ENCODE measurements around the gene PALM2AKAP2. TPM values are rescaled to one million over a fixed set of nuclear protein-coding genes. Genes with fewer than 3 reads are reported as not detected.
"Not testable (repeated sequence)": the region's sequence is repeated elsewhere in the genome, so short reads cannot be mapped to it uniquely, and the experiment has no call there.

Gene PALM2AKAP2
- total and polyA plus RNA-seq, 5 donors = 7.6 to 130 (median 85.2) TPM

GRCh38 chr9:109817146-109817845 is 37.3 kb downstream of the PALM2AKAP2 start:
- ATAC-seq = peak in 1 of 2 donors; percentile 38
- Histone ChIP-seq H3K27me3 (ENCODE audit: control insufficient read depth, insufficient read depth) (no peaks in the 10 kb centered on the region), H3K4me1 (ENCODE audit: control insufficient read depth, insufficient read depth, low read length) (peaks cover 7% of the 10 kb centered on the region), H3K9me3 (ENCODE audit: control insufficient read depth, low read length) (no peaks in the 10 kb centered on the region), H3K4me3 (ENCODE audit: low read length) (no peak overlapping the region), H3K27ac (ENCODE audit: low read length) (peak overlapping the region; percentile 65)
- 49% methylated on average over 6 of the region's 6 CpGs for whole genome bisulfite sequencing
- no peak for DNase-seq
- intact Hi-C loops (cut with DNase I) = loop anchor here in 1 of 4 donors (10.0 kb wide), 1 partner anchor 242 kb away; no protein-coding TSS in a partner anchor

GRCh38 chr9:109817846-109818472 is 38.0 kb downstream of the PALM2AKAP2 start:
- Histone ChIP-seq H3K27ac (ENCODE audit: low read length) (peak overlapping the region; percentile 65), H3K4me1 (ENCODE audit: control insufficient read depth, insufficient read depth, low read length) (peaks cover 7% of the 10 kb centered on the region), H3K9me3 (ENCODE audit: control insufficient read depth, low read length) (no peaks in the 10 kb centered on the region), H3K27me3 (ENCODE audit: control insufficient read depth, insufficient read depth) (no peaks in the 10 kb centered on the region), H3K4me3 (ENCODE audit: low read length) (no peak overlapping the region)
- DNase-seq (peak in 2 of 3 donors; percentile 29 to 40), ATAC-seq (peak; percentile 80 to 84)
- 2% methylated on average over 9 of the region's 9 CpGs for WGBS
- intact Hi-C loops (cut with DNase I) = loop anchor here in 1 of 4 donors (10.0 kb wide), 1 partner anchor 243 kb away; no protein-coding TSS in a partner anchor

- H3K27me3 ChIP-seq (ENCODE audit: control insufficient read depth, insufficient read depth) = no peaks in the 10 kb centered on the region
- intact Hi-C loops (cut with DNase I) = no loop called here
- no peak for DNase-seq
Observed at GRCh38 chr9:109821711-109822110, 41.7 kb downstream of the PALM2AKAP2 start.

GRCh38 chr9:109825383-109825782 is 45.4 kb downstream of the PALM2AKAP2 start:
- DNase-seq; H3K9me3 ChIP-seq (ENCODE audit: control insufficient read depth, low read length); H3K4me1 ChIP-seq (ENCODE audit: control insufficient read depth, insufficient read depth, low read length); intact Hi-C loops (cut with DNase I); H3K4me3 ChIP-seq (ENCODE audit: low read length); H3K27me3 ChIP-seq (ENCODE audit: control insufficient read depth, insufficient read depth); H3K27ac ChIP-seq (ENCODE audit: low read length); ATAC-seq: not testable (repeated sequence)
- WGBS = 93% methylated on average over 2 of the region's 2 CpGs

More at GRCh38 chr9:109821711-109822110, 41.7 kb downstream of the PALM2AKAP2 start:
- Histone ChIP-seq H3K9me3 (ENCODE audit: control insufficient read depth, low read length) (no peaks in the 10 kb centered on the region), H3K4me1 (ENCODE audit: control insufficient read depth, insufficient read depth, low read length) (no peaks in the 10 kb centered on the region), H3K4me3 (ENCODE audit: low read length) (no peak overlapping the region), H3K27ac (ENCODE audit: low read length) (no peak overlapping the region)
- no peak for ATAC-seq
- WGBS = 54% methylated on average over 1 of the region's 1 CpG

GRCh38 chr9:109826559-109826958 is 46.6 kb downstream of the PALM2AKAP2 start:
- Histone ChIP-seq H3K4me3 (ENCODE audit: low read length) (no peak overlapping the region), H3K27ac (ENCODE audit: low read length) (no peak overlapping the region), H3K4me1 (ENCODE audit: control insufficient read depth, insufficient read depth, low read length) (peaks cover 3% of the 10 kb centered on the region), H3K27me3 (ENCODE audit: control insufficient read depth, insufficient read depth) (no peaks in the 10 kb centered on the region), H3K9me3 (ENCODE audit: control insufficient read depth, low read length) (no peaks in the 10 kb centered on the region)
- ATAC-seq (no peak), DNase-seq (no peak)
- 54% methylated on average over 1 of the region's 1 CpG for WGBS
- intact Hi-C loops (cut with DNase I) = no loop called here

- ATAC-seq (no peak), DNase-seq (no peak)
- peaks cover 6% of the 10 kb centered on the region for H3K4me1 ChIP-seq (ENCODE audit: control insufficient read depth, insufficient read depth, low read length)
- WGBS = 94% methylated on average over 3 of the region's 3 CpGs
- intact Hi-C loops (cut with DNase I) = no loop called here
- no peaks in the 10 kb centered on the region for H3K9me3 ChIP-seq (ENCODE audit: control insufficient read depth, low read length)
- H3K27ac ChIP-seq (ENCODE audit: low read length) = no peak overlapping the region
- H3K27me3 ChIP-seq (ENCODE audit: control insufficient read depth, insufficient read depth) = no peaks in the 10 kb centered on the region
- H3K4me3 ChIP-seq (ENCODE audit: low read length) = no peak overlapping the region
Observed at GRCh38 chr9:109828254-109828653, 48.3 kb downstream of the PALM2AKAP2 start.
